Measurements from ENCODE around the gene MED13.

Gene MED13, protein sequence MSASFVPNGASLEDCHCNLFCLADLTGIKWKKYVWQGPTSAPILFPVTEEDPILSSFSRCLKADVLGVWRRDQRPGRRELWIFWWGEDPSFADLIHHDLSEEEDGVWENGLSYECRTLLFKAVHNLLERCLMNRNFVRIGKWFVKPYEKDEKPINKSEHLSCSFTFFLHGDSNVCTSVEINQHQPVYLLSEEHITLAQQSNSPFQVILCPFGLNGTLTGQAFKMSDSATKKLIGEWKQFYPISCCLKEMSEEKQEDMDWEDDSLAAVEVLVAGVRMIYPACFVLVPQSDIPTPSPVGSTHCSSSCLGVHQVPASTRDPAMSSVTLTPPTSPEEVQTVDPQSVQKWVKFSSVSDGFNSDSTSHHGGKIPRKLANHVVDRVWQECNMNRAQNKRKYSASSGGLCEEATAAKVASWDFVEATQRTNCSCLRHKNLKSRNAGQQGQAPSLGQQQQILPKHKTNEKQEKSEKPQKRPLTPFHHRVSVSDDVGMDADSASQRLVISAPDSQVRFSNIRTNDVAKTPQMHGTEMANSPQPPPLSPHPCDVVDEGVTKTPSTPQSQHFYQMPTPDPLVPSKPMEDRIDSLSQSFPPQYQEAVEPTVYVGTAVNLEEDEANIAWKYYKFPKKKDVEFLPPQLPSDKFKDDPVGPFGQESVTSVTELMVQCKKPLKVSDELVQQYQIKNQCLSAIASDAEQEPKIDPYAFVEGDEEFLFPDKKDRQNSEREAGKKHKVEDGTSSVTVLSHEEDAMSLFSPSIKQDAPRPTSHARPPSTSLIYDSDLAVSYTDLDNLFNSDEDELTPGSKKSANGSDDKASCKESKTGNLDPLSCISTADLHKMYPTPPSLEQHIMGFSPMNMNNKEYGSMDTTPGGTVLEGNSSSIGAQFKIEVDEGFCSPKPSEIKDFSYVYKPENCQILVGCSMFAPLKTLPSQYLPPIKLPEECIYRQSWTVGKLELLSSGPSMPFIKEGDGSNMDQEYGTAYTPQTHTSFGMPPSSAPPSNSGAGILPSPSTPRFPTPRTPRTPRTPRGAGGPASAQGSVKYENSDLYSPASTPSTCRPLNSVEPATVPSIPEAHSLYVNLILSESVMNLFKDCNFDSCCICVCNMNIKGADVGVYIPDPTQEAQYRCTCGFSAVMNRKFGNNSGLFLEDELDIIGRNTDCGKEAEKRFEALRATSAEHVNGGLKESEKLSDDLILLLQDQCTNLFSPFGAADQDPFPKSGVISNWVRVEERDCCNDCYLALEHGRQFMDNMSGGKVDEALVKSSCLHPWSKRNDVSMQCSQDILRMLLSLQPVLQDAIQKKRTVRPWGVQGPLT (N-terminal part only)

DNA sequence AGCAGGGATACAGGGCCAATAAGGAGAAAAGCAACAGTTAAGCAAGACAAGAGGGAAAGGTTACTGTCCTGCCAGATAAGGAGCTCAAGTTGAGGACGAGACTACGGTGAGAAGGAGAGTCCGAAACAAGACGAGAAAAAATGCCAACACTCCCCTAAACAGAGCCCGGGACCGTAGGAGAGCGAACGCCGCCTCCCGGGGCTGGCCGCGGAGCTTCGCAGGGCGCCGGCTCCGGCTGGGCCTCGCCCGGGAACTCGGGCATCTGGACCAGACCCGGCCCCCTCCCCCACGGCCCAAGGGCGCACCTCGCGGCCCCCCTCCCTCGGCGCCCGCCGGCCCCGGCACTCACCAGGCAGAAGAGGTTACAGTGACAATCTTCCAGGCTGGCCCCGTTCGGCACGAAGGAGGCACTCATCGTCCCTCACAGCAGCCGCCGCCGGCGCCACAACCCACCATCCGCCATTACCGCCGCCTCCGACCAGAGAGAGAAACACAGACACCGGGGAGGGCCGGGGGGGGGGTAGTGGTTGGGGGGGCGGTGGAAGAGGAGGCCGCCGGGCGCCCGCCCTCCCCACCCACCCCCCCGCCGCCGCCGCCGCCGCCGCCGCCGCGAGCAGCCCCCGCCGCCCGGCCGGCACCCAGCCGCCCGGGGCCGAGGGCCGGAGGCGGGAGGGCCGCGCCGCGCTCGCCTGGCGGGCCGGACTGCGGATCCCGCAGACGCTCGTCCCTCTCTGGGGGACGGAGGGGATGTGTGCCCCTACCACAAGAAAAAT is at the start of gene MED13:
TSS of gene MED13 (minus strand) at position 488 of the 773 bp plus-strand sequence. CDS start at position 415, 73 bp downstream.
- TF ChIP-seq, protein P1, sequence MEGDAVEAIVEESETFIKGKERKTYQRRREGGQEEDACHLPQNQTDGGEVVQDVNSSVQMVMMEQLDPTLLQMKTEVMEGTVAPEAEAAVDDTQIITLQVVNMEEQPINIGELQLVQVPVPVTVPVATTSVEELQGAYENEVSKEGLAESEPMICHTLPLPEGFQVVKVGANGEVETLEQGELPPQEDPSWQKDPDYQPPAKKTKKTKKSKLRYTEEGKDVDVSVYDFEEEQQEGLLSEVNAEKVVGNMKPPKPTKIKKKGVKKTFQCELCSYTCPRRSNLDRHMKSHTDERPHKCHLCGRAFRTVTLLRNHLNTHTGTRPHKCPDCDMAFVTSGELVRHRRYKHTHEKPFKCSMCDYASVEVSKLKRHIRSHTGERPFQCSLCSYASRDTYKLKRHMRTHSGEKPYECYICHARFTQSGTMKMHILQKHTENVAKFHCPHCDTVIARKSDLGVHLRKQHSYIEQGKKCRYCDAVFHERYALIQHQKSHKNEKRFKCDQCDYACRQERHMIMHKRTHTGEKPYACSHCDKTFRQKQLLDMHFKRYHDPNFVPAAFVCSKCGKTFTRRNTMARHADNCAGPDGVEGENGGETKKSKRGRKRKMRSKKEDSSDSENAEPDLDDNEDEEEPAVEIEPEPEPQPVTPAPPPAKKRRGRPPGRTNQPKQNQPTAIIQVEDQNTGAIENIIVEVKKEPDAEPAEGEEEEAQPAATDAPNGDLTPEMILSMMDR (IDR thresholded peaks at IDR 0.05; ENCODE audit: extremely low read depth, insufficient read depth, missing control alignments): peak; percentile 9
- in situ Hi-C loops (cut with MboI; ENCODE audit: low pct_unique_long_range_greater_than_20kb, low sequenced_read_pairs, unreplicated experiment): no loop called here
- peak; percentile 66 for DNase-seq (ENCODE audit: low spot score)

DNA sequence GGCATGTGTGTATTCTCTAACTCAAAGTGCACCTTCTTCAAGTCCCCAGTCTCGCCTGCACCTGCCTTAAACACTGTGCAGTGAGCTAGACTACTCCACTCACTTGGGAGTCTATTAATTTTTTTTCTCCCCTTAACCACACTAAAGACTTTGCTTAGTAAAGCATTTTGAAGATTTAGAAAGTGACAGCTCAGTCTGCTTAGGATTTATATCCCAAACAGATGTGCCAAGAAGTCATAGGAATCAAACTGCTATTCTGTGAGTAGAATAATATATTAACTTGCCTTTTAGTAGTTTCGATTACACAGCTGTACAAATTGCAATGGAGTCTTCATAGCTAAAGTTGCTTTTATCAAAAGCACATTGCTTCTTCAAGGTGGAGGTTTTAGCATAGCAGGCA is 47.2 kb upstream of the MED13 start:
- TF ChIP-seq, protein P1 (IDR thresholded peaks at IDR 0.05; ENCODE audit: extremely low read depth, insufficient read depth, missing control alignments): no peak
- in situ Hi-C loops (cut with MboI; ENCODE audit: low pct_unique_long_range_greater_than_20kb, low sequenced_read_pairs, unreplicated experiment): no loop called here
- DNase-seq (ENCODE audit: low spot score): no peak

- TF ChIP-seq, protein P1 (IDR thresholded peaks at IDR 0.05; ENCODE audit: extremely low read depth, insufficient read depth, missing control alignments): no peak
- no peak for DNase-seq (ENCODE audit: low spot score)
- in situ Hi-C loops (cut with MboI; ENCODE audit: low pct_unique_long_range_greater_than_20kb, low sequenced_read_pairs, unreplicated experiment): no loop called here
Observed at GRCh38 chr17:62111562-62112171, 46.6 kb upstream of the MED13 start.

DNA sequence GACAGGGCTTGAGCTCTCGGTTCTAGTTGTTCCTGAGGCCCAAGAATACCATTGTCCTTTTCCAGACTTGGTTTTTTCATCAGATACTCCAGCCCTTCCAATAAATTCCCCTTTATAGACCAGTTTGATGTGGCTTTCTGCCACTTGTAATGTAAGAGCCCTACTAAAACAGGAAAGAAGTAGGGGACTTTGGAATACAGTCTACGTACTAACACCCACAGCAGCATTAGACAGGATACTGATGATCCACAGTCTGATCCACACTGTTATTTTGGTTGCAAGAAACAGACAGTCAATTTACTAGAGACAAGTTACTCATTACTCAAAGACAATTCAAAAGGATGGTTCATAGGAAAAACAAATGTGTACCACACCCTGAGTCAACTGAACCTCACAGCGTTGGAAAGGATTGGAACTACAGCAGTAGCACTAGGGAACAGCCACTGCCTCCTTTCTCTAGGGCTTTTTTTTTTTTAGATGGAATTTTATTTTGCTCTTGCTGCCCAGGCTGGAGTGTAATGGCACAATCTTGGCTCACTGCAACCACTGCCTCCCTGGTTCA is 45.9 kb upstream of the MED13 start:
- in situ Hi-C loops (cut with MboI; ENCODE audit: low pct_unique_long_range_greater_than_20kb, low sequenced_read_pairs, unreplicated experiment): no loop called here
- no peak for DNase-seq (ENCODE audit: low spot score)
- TF ChIP-seq, protein P1 (IDR thresholded peaks at IDR 0.05; ENCODE audit: extremely low read depth, insufficient read depth, missing control alignments): no peak

- TF ChIP-seq, protein P1 (IDR thresholded peaks at IDR 0.05; ENCODE audit: extremely low read depth, insufficient read depth, missing control alignments): no peak
- in situ Hi-C loops (cut with MboI; ENCODE audit: low pct_unique_long_range_greater_than_20kb, low sequenced_read_pairs, unreplicated experiment): loop anchor here (10.0 kb wide), 1 partner anchor 475 kb away; no protein-coding TSS in a partner anchor
- DNase-seq (ENCODE audit: low spot score): no peak
Observed at GRCh38 chr17:62109924-62110323, 44.8 kb upstream of the MED13 start.
